GM11168 (cell line): ENCODE data around the gene FHAD1.

Source experiments
- in situ Hi-C: fragments of 300-500 bp; cut with MboI; formaldehyde crosslinking; loops from one replicate; pipeline ENCODE4 v1.12.0; 2022; ENCODE audit warnings: low sequenced_read_pairs; ENCODE audit not compliant: unreplicated experiment

Gene FHAD1

DNA sequence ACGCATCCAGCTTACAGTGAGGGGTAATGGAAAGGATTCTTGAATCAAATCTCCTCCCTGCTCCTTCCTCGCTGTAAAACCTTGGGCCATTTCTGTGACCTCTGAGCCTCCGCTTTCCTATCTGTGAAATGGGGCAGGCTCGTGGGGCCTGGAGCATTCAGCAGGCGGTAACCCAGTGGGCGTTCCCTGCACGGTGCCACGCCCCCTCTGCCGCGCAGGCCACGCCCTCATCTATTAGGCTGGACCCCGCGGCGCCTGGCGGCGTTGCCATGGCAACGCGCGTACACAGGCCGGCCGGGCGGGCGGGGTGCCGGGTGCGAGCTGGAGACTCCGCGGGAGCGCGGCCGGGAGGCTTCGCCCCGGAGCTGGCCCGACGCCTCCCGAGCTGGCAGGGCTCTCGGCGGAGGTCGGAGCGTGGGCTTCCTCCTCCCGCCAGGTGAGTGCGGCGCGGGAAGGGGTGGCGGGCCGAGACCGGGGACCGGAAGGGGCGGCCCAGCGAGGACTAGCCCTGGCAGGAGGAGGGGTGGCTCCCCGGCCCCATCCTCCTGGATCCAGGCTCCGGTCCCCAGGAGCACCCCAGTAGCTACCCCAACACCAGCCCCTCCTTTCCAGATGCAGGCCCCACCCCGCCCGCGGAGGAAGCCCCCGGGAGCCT is at the start of gene FHAD1:
Gene FHAD1 (plus strand): TSS at position 264 of the 655 bp plus-strand sequence. CDS start 4,562 bp downstream, outside the sequence.
- in situ Hi-C loops, result no loop called here

DNA sequence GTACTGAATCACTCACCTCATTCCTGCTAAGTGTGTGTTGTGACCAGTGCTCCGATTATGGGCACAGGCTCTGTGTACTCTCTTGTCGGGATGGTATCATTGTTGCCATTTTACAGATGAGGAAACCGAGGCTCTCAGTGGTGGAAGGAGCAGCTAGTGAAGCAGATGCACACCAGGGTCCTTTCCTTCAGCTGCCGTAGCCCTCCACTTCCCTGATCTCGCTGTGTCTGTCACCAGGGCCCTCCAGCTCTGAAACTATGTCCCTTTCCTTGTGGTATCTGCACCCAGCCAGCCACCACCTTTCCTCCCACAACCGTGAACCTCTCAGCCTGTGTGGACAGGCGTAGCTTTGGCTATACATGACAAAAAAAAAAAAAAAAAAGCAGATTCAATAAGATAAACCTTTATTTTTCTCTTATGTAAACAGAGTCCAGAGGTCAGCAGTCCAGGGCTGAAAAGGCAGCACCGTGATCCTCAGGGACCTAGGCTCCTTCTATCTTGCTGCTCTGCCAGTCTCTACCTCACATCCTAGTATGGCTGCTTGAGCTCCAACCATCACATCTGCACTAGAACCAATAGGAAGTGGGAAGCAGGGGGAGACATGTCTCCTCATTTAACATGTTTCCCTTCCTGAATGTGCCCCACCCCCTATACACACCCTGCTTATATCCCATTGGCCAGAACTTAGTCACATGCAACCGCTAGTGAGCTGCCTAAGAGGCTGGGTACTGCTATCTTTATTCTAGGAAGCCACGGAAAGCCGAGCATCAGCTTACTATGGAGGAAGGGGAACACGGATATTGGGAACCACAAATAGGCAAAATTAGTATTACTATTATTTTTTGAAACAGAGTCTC is 49.2 kb upstream of the FHAD1 start:
- in situ Hi-C loops, result no loop called here

DNA sequence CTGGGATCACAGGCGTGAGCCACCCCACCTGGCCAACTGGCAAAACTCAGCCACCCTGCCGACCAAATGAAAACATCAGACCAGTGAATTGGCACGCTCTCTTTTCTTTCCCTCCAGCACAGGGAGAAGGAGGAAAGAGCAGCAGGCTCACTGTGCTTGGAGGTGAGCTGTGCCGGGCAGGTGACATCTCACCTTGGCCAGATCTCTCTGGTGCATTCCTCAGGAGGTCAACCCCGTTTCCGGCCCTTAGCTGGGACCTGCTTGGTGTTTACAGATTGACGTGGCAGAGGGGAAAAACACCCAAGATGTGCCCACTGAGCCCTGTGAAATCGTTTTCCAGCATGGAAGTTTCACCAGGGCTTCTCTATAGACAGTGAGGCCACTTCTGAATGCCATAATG is 48.3 kb upstream of the FHAD1 start:
- in situ Hi-C loops, result no loop called here

DNA sequence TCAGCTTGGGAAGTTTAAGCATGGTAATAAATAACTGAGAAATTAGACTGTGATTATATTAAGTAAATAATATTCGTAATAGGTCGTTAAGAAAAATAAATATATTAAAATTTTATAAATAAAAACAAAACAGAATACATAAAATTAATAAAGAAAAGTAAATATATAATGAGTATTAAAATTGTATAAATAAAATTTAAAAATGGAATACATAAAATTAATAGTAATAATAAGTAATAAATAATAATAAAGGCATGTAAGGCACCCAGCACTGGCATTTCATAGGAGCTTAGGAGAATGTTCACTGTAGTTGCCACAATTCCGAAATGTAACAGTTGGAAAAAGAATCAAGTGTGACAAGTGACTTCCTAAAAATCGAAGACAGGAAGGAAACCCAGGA is 45.8 kb upstream of the FHAD1 start:
- in situ Hi-C loops, result no loop called here

DNA sequence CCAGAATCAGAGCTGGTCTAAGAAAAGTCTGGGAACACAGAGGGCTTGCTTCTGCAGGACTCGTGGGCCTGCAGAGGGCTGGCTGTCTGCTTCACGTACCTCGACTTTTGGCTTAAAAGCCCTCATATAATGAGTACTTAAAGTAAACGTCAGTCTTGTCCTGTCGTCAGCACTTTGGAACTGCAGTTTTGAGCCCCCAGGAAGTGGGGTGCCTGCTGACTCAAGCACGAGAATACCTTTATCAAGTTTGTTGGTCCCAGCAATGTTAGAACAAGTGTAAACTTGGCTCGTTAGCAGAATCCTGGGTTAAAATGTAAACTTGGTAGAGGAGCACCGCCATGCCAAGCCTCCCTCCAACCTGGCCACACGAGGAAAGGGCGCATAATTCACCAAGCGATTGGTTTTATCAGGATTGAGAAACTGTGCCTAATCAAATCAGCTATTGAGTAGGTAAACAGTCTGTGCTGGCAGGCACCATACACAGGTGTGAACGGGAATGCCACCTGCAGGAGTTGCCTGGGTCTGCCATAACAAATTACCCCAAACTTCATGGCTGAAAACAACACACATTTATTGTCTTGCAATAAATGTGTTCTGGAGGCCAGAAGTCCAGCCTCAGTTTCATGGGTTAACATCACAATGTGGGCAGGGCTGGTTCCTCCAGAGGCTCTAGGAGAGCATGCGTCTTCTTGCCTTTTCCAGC is 45.0 kb upstream of the FHAD1 start:
- in situ Hi-C loops, result no loop called here

DNA sequence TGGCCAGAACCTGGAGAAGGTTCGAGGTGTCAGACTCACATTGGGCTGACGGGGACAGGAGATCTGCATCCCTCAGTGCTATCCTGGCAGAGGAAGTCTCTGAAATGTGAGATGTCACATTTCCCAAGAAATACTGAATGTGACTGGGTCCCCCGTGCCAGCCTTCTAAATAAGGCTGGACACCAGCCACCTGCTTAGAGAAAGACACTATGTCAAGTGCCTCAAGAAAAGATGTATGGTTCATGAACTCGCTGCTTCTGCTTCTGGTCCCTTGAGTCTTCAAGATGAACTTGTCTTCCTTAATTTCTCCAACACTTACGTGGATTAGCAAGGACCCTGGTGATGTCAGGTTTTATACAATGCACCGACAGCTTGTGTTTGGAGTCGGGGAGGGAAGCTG is 42.1 kb upstream of the FHAD1 start:
- in situ Hi-C loops, result no loop called here

DNA sequence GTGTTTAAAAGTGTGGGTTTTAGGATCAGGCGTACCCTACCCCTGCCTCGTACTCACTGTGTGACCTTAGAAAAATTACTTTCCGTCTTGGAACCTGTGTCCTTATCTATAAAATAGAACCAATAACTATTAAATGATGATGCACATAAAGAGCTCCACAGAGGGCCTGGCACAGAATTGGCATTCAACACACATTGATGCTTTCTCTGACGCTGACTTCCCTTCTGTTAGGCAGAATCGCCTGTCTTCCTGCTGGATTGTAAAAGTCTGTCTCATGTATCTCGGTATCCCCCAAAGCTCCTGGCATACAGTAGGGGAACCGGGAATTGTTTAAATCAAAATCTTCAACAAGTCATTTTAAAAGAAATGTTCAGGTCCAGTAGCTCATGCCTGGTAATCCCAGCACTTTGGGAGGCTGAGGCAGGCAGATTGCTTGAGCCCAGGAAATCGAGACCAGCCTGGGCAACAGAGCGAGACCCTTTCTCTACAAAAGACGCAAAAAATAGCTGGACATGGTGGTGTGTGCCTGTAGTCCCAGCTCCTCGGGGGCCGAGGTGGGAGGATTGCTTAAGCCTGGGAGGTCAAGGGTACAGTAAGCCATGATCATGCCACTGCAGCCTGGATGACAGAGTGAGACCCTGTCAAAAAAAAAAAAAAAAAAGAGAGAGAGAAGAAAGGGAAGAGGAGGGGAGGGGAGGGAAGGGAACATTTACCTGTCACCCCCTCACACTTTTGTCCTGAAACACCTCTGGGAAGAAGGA is 41.3 kb upstream of the FHAD1 start:
- in situ Hi-C loops, result no loop called here

DNA sequence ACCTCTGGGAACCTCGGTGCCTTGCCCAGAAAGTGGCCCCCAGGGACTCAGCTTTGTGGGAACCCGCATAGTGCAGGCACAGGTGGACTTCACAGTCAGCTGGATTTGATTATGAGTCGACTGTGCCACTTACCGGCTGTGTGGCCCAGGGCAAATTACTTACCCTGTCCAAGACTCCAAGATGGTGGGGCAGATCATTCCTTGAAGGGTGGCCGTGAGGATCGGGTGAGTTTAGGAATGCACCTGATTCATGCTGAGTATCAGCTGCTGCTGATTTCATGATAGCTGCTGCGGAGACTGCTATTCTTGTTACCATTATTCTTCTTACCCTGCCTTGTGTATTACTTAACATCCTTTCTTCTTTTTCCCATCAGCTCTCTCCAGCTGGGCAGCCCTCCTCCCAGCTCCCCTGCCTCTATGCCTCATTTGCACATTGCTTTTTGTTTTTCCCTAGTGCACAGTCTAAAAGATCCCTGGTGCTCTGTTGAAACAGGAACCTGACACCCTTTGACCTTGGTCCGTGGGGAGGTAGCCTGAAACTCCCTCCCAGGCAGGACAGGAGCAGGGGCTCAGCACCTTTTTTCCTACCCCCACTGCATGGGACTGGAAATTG is 40.5 kb upstream of the FHAD1 start:
- in situ Hi-C loops, result no loop called here

DNA sequence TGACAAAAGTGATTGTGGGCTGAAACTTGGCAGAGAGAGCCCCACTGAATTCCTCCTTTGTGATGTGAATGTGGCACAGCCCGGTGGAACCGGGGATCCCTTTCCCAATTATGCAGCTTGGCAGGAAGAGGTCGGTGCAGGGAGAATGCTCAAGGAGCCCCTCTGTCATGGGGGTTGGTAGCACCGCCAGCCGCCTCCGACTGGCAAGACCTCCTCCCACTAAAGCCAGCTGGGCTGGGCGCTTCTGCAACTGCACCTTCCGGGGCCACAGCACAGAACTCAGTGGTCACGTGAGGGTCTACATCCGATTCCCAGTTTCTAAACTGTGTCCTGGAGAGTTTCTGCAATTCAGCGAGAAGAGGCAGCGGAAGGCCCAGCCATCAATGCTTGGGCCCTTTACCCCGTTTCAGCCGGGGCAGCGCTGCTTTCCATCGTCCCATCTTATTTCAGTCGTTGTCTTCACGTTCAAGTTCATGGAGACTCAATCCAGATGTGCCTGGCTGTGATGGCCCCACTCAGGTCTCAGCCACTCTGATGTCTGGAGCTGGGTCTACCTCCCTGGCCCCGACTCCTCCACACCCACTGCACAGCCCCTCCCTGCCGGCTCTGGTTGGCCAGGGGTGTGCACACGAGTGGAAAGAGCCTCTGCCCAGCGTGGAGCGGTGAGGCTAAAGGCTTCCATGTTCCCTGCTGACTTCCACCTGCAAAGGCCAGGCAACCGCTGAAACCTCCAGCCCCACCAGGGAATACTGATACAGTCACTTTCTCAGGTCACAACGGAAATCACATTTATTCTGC is 39.8 kb upstream of the FHAD1 start:
- in situ Hi-C loops, result no loop called here

DNA sequence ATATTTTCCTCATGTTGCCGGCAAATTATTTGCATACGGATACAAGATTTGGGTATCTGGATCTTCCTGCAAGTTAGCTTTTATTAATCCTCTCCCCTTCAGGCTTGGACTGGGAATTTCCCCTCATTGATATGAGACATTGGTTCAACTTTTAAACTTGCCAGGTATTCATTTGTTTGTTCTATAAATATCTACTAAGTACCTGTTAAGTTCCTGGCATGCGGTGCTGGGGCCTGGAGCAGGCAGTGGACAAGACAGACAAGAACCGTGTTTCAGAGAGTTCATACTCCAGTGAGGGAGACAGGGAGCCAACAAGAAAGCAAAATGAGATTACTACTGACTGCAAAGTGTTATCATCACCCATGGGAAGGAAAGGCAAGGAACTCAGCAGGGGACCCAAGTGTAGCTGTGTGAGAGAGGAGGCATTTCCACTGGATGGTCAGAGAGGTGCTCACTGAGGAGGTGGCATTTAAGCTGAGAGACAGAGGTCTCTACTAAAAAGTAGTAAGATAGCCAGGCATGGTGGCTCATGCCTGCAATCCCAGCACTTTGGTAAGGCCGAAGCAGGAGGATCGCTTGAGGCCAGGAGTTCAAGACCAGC is 39.1 kb upstream of the FHAD1 start:
- in situ Hi-C loops, result no loop called here

DNA sequence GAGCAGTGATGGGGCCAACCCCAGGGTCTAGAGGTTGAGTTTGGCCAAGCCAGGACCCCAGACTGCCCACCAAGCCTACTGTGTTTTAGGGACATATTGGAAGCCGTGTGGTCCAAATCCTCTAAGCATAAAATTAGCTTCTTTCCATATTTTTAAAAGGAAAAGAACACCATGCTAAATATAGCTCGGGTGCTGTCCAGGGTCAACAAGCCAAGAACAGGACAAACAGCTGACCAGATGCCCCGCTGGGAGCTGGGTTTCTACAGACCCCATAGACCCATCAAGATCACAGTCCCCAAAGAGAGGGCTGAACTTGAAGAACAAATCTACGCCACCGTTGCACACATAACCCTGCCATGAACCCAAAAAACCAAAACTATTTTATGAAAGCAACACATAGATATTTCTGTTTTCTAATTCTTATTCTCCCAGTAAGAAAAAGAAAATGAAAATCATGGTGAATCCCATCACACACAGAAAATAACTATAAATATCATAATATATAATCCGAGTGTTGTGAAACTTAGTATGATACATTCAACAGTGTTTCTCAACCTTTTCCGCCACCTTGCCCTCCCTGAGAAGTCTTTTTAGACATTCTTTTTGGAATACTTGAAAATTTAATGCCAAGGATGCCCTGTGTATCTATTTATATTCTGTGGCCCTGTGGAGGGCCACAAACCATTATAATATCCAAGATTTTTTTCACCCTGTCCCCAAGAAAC is 36.2 kb upstream of the FHAD1 start:
- in situ Hi-C loops, result no loop called here

DNA sequence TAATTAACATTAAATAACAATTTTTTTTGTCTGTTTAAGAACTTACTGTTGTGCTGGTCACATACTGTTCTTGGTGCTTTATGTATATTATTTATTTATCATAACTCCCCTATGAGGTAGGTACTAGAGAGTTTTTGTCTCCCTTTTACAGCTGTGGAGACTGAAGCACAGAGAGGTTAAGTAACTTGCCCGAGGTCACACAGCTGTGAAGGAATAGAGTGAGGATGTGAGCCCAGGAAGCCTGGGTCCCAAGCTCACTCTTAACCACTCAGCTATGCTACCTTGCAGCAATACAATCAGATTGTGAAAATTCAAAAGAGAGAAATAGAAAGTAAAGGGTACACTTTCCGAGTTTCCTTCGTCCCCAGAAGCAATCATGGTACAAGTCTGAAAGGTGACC is 35.6 kb upstream of the FHAD1 start:
- in situ Hi-C loops, result no loop called here

DNA sequence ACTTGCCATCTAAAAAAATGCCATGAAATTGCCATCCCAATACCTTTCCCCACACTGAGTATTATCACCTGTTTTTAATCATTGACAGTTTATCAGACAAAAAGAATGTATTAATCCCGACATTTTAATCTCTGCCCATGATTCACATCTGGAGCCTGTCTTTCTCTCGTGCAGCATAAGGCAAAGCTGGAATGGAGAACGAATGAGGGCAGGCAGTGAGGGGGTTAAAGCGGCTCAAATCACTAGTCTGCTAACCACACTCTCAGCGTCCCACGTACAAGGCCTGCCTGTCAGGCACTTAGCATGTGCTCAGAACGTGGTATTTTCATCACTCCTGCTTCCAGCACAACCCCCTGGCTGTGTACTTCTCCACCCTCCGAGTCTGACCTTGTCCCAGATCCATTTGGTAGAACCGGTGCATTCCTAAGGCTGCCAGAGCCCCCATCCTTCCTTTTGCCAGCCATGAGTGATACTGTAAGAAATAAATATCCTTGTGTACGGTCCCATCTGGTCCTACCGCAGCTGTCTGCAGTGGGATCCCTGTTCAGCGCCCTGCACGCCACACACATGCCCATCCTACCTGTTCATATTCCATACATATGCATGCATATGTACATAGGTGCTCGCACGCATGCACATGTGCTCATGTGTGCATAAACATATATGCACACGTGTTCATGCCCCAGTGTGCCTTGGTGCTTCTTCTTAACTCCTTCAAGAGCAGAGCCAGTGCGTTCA is 34.6 kb upstream of the FHAD1 start:
- in situ Hi-C loops, result no loop called here

DNA sequence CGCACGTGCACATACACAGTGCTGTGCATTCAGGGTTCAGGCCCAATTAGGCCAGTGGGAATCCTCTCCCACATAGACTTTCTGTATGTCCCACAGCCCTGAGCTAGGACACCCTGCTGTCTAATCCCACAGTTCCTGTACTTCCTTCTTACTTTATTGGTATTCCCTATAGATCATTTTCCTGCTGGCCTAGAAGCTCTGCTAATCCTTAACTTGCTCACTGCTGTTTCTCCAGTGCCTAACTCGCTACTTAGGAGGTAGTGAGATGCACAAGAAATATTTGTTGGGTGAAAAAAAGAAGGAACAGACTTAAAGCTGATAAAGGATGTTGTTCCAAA is 34.1 kb upstream of the FHAD1 start:
- in situ Hi-C loops, result no loop called here

DNA sequence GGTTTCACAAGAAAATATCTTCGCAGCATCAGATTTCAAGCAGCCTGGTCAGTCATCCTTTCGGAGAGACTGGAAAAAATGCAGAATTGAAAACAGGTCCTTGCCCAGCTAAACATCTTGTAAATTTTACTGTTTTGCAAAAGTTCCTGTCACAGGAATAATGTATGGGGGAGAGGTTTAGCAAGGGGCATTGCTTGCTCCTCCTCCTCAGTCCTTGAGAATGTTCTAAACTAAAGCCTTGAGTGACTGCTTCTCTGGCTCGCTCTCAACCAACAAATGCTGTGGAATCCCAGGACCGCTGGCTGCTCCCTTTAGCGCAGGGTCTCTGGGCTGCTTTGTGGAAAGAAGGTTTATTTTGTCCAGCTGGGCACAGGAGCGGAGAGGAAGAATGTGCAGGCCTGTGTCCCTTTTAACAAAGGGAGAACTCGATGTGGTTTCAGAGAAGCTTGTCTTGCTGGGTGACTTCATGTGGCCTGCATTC is 33.6 kb upstream of the FHAD1 start:
- in situ Hi-C loops, result no loop called here

DNA sequence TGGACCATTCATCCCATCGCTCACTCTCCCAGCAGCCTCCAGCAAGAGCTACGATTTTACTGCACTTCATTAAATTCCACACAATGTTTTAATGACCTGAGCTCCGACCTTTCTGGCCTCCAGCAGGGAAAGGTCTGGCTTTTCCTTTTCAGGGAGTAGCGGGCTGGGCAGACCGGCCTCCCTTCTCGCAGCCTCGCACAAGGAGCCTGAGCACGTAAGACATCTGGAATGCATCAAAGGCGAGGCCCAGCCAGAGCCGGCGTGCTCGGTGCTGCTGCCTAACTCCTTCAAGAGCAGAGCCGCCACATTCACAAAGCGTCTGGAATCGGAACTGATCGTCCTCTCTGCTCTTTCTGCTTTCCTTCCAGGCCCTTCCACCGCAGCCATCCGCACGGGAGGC is 32.5 kb upstream of the FHAD1 start:
- in situ Hi-C loops, result no loop called here

DNA sequence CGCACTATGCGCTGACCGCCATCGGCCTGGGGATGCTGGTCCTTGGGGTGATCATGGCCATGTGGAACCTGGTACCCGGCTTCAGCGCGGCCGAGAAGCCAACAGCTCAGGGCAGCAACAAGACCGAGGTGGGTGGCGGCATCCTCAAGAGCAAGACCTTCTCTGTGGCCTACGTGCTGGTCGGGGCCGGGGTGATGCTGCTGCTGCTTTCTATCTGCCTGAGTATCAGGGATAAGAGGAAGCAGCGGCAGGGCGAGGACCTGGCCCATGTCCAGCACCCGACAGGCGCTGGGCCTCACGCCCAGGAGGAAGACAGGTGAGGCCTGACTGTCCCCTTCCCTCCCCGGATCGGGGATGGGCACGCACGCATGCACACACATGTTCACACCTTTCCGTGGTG is 31.9 kb upstream of the FHAD1 start:
- in situ Hi-C loops, result no loop called here

DNA sequence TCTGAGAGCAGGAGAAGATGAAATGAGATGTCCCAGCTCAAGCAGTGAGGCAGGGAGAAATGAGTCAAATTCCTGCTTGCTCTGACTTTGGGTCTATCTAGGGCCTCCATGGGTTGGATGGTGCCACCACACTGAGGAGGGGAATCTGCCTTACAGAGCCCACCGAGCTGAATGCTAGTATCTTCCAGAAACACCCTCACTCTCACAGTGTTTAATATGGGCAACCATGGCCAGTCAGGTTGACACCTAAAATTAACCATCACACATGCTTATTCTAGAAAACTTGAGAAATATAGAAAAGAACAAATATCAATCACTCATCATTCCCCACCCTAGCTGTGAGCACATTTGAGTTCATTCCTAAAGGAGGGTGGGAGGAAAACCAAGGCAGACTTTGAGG is 29.4 kb upstream of the FHAD1 start:
- in situ Hi-C loops, result no loop called here
